Kidney (tissue), 14 donors: ENCODE data around the gene CLDN9. TPM values are rescaled to one million over a fixed set of nuclear protein-coding genes. Genes with fewer than 3 reads are reported as not detected.

Experiments used
- DNase-seq, 5 donors: peaks; one replicate each; pipeline ENCODE4 v3.0.0-alpha.2; 2013 to 2020
- FAIRE-seq: peaks from 2 replicates; lab custom pipeline; 2012; peaks lifted over from hg19 to GRCh38; lab: Jason Lieb, UNC
- H3K27ac ChIP-seq, 2 donors: one replicate each; pipeline ENCODE4 v1.7.0; 2013; ENCODE audit warnings: low read depth in 2 of 2, low read length in 2 of 2, inconsistent platforms in 1 of 2
- H3K27me3 ChIP-seq: one replicate; pipeline ENCODE4 v1.7.1; 2013; ENCODE audit warnings: low read length, inconsistent platforms; ENCODE audit not compliant: control insufficient read depth, insufficient read depth
- H3K36me3 ChIP-seq, 3 donors: one replicate each; pipeline versions ENCODE4 v1.7.0 to v1.7.1; 2013; ENCODE audit warnings: low read length in 3 of 3, control low read depth in 1 of 3, inconsistent platforms in 1 of 3; ENCODE audit not compliant: insufficient read depth in 3 of 3, control insufficient read depth in 2 of 3
- H3K4me1 ChIP-seq, 3 donors: one replicate each; pipeline versions ENCODE4 v1.7.0 to v1.7.1; 2013; ENCODE audit warnings: low read length in 3 of 3, inconsistent platforms in 1 of 3, low read depth in 1 of 3; ENCODE audit not compliant: control insufficient read depth in 2 of 3, insufficient read depth in 2 of 3
- H3K4me3 ChIP-seq, 3 donors: one replicate each; pipeline versions ENCODE4 v1.7.0 to v1.8.1; 2013; ENCODE audit warnings: low read length in 3 of 3, control low read depth in 1 of 3, inconsistent platforms in 1 of 3
- H3K9ac ChIP-seq, 3 donors: one replicate each; pipeline versions ENCODE4 v1.7.0 to v1.7.1; 2013; ENCODE audit warnings: low read length in 3 of 3, control low read depth in 1 of 3, inconsistent platforms in 1 of 3
- H3K9me3 ChIP-seq, 3 donors: one replicate each; pipeline versions ENCODE4 v1.7.0 to v1.7.1; 2013; ENCODE audit warnings: low read length in 3 of 3, control low read depth in 1 of 3, inconsistent platforms in 1 of 3; ENCODE audit not compliant: control insufficient read depth in 2 of 3, insufficient read depth in 1 of 3
- CTCF ChIP-seq: IDR thresholded peaks from 3 replicates; pipeline ENCODE4 v1.5.1; 2012; ENCODE audit warnings: mild to moderate bottlenecking, moderate library complexity, borderline replicate concordance; ENCODE audit not compliant: insufficient read depth; ENCODE audit errors: extremely low read depth
- intact Hi-C: fragments of 100-400 bp; cut with DNase I; formaldehyde crosslinking; loops from one replicate; pipeline ENCODE4 v1.11.1; 2022
- polyA plus RNA-seq: library from polyadenylated mRNA; stranded (reverse); fragments of 350-450 nt; fragmentation: Illumina TruSeq; extraction: RNeasy Lipid Tissue Mini Kit (QIAGEN cat#74804); gene quantifications from one replicate; pipeline ENCODE4 v1.2.3, GENCODE V29; 2014; ENCODE audit warnings: low read depth, low replicate concordance; ENCODE audit not compliant: insufficient read depth
- total RNA-seq: library from RNA; stranded (reverse); fragmentation: NEBNext Ultra II Directional; extraction: Animal tissue kit (Norgen Biotek cat#: 25700); gene quantifications from one replicate; pipeline ENCODE4 v1.2.1, GENCODE V29; 2021
- donor health status: control.
- donor health status: control.
- donor health status: control.
- donor health status: control.
- donor health status: control.
- donor health status: DM: yes; HTN: yes; CAD: no.
- donor health status: Normal renal cell carcinoma (clear cell type).

The CLDN9 gene
- total and polyA plus RNA-seq, 2 donors from 2014 or later, result 0.60 TPM; not detected in 1

DNA sequence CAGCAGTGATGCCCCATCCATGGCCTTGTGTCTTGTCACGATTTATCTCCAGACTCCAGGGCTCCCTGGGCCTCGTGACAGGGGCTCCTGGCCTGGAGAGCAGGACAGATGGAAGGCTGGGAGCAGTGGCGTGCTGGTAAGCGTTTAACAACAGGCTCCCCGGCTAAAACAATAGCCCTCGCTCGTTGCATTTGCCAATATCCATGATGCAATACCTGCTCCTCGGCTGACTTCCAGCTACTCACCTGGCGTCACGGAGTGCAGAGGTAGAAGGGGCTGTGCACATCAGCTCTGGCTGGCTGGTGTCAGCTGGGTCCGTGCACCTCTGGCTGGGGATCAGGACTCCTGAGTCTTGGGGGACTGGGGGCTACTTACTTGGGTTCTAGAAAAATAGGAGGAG, 25.5 kb downstream of the CLDN9 start:
- Histone ChIP-seq H3K9ac (no peak overlapping the region), H3K4me1 (no peaks in the 10 kb centered on the region), H3K27ac (no peak overlapping the region), H3K4me3 (no peak overlapping the region), H3K27me3 (peaks cover 17% of the 10 kb centered on the region), H3K36me3 (no peaks in the 10 kb centered on the region), H3K9me3 (no peaks in the 10 kb centered on the region)
- intact Hi-C loops, result no loop called here
- peak in 2 of 5 donors; percentile 40 to 58 for DNase-seq
- FAIRE-seq, result no peak
- TF ChIP-seq CTCF, result no peak

- no peak for DNase-seq
- FAIRE-seq, result no peak
- no peak overlapping the region for H3K4me3 ChIP-seq
- TF ChIP-seq CTCF, result no peak
- H3K36me3 ChIP-seq, result no peaks in the 10 kb centered on the region
- H3K9ac ChIP-seq, result no peak overlapping the region
- intact Hi-C loops, result no loop called here
- H3K9me3 ChIP-seq, result no peaks in the 10 kb centered on the region
- no peak overlapping the region for H3K27ac ChIP-seq
- peaks cover 20% of the 10 kb centered on the region for H3K27me3 ChIP-seq
- no peaks in the 10 kb centered on the region for H3K4me1 ChIP-seq
Observed at GRCh38 chr16:3038896-3039295, 26.2 kb downstream of the CLDN9 start.

- DNase-seq (no peak), FAIRE-seq (no peak)
- TF ChIP-seq CTCF, result no peak
- Histone ChIP-seq H3K9ac (no peak overlapping the region), H3K4me3 (no peak overlapping the region), H3K4me1 (peaks cover 0 to 7% (median 0%) of the 10 kb centered on the region in 3 donors), H3K27me3 (peaks cover 24% of the 10 kb centered on the region), H3K9me3 (no peaks in the 10 kb centered on the region), H3K27ac (no peak overlapping the region), H3K36me3 (no peaks in the 10 kb centered on the region)
- intact Hi-C loops, result no loop called here
Observed at GRCh38 chr16:3042376-3042775, 29.7 kb downstream of the CLDN9 start.

GRCh38 chr16:3044708-3045107, 32.0 kb downstream of the CLDN9 start:
- no peak for DNase-seq
- intact Hi-C loops, result no loop called here
- H3K9ac ChIP-seq, result no peak overlapping the region
- H3K27ac ChIP-seq, result no peak overlapping the region
- H3K4me3 ChIP-seq, result no peak overlapping the region
- peaks cover 0 to 7% (median 0%) of the 10 kb centered on the region in 3 donors for H3K4me1 ChIP-seq
- FAIRE-seq, result no peak
- peaks cover 31% of the 10 kb centered on the region for H3K27me3 ChIP-seq
- no peak for TF ChIP-seq CTCF
- H3K36me3 ChIP-seq, result no peaks in the 10 kb centered on the region
- no peaks in the 10 kb centered on the region for H3K9me3 ChIP-seq
